GM12878 (cell line): ENCODE results near the gene SETD7. TPM values are rescaled to one million over a fixed set of nuclear protein-coding genes. Genes with fewer than 3 reads are reported as not detected.

ENCODE experiments used
- CEBPZ ChIP-seq: fragments of 150-350 bp; IDR thresholded peaks from 2 replicates; pipeline ENCODE4 v1.6.1; 2016; ENCODE audit warnings: low read depth, low read length
- MTA2 ChIP-seq: fragments of 450-650 bp; IDR thresholded peaks from 2 replicates; pipeline ENCODE4 v1.6.1; 2016; ENCODE audit warnings: low read depth, mild to moderate bottlenecking, moderate library complexity
- RAD21 ChIP-seq: IDR thresholded peaks from 2 replicates; pipeline ENCODE4 v1.6.1; 2011; ENCODE audit warnings: mild to moderate bottlenecking, low read depth, low read length, moderate library complexity; ENCODE audit not compliant: insufficient read depth
- RELA ChIP-seq: fragments of 450-650 bp; IDR thresholded peaks from 2 replicates; pipeline ENCODE4 v1.8.0; 2014; ENCODE audit warnings: borderline replicate concordance; ENCODE audit not compliant: partially characterized antibody
- RUNX3 ChIP-seq: IDR thresholded peaks from 2 replicates; pipeline ENCODE4 v1.6.1; 2012; ENCODE audit warnings: low read length, inconsistent platforms
- SMC3 ChIP-seq: IDR thresholded peaks from 2 replicates; pipeline ENCODE4 v1.6.1; 2011; ENCODE audit warnings: low read length, improper control_type of control experiment, borderline replicate concordance
- SUZ12 ChIP-seq: fragments of 200-600 bp; sonication (generic); IDR thresholded peaks from one replicate; pipeline ENCODE4 v1.6.1; 2018; ENCODE audit warnings: antibody characterized with exemption, mild to moderate bottlenecking; ENCODE audit not compliant: unreplicated experiment
- USF2 ChIP-seq: IDR thresholded peaks from 2 replicates; pipeline ENCODE4 v1.6.1; 2011; ENCODE audit warnings: low read depth, low read length, improper control_type of control experiment, borderline replicate concordance
- ZNF592 ChIP-seq: fragments of 450-650 bp; IDR thresholded peaks from 2 replicates; pipeline ENCODE4 v1.6.1; 2017; ENCODE audit warnings: mild to moderate bottlenecking, moderate library complexity
- polyA plus RNA-seq, 11 experiments: library from polyadenylated mRNA; depleted of rRNA in 4 of 11; unstranded in 6 of 11; stranded (reverse) in 5 of 11; fragments of >200 nt; fragmentation: Nextera tagmentation in 4 of 11; fragmentation: Illumina TruSeq in 1 of 11; extraction: Ambion mirVana in 4 of 11; extraction: Trizol in 1 of 11; gene quantifications; 1 replicate in 1 of 11; 2 replicates in 10 of 11; pipeline versions ENCODE4 v1.2.1 to v1.2.3, GENCODE V29; 2011 to 2016; ENCODE audit warnings: inconsistent platforms in 2 of 11, missing spikeins in 2 of 11, low read depth in 1 of 11
- total RNA-seq, 4 experiments: library from RNA; depleted of rRNA in 3 of 4; stranded (reverse); fragments of >200 nt in 3 of 4; fragmentation: Illumina TruSeq in 1 of 4; extraction: Trizol in 1 of 4; gene quantifications; 2 replicates each; pipeline versions ENCODE4 v1.2.1 to v1.2.3, GENCODE V29; 2013 to 2021

SETD7 gene
- total and polyA plus RNA-seq, 10 of the 15 experiments (the other 5 are each of a cell fraction or from before 2014, with no cell fraction given), result 0.03 to 0.82 (median 0.44) TPM

GRCh38 chr4:139603576-139604410 is 47.8 kb upstream of the SETD7 start (continued):
- TF ChIP-seq CEBPZ (no peak), SUZ12 (no peak), RUNX3 (peak; percentile 76), RELA (no peak), MTA2 (no peak), RAD21 (peak; percentile 75), USF2 (no peak), ZNF592 (no peak), SMC3 (peak; percentile 43; the same call in 1 of the 2 replicates)
